Measurements from ENCODE around the gene PADI2.
A peak's percentile ranks its signal among the peaks of the same experiment; 100 is the strongest.

Gene PADI2

DNA sequence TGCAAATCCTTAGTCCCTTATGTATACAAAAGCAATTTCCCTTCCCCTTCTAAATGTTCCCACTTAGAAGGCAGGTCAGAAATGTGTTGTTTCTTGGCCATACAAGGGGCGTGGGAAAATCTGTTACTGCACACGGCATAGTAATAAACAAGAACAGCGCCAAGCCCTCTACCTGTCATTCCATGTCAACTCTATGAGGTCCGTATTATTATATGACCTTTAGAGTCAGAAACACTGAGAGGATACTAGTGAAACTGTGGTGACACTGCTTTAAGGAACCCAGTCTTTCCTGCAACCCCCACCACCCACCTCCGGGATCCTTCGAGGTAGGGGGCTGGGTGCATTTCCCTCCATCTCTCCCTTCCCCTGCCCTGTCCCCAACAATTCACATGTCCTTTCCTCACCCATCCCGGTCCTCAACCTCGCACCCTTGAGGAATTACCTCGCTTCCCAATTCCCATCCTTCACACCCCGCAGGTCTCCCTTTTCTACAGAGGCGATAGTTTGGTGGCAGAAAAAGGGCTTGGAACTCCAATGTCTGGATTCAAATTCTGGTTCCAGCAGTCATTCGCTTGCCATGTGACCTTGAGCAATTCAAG, 66.1 kb downstream of the PADI2 start:
- peaks cover 27% of the 10 kb centered on the region for H3K36me3 ChIP-seq (ENCODE audit: insufficient read depth, low read length)
- peak overlapping the region; percentile 21 for H3K27ac ChIP-seq (ENCODE audit: low read depth, low read length, poor library complexity, severe bottlenecking)
- H4K20me1 ChIP-seq (ENCODE audit: insufficient read depth, low read length): no peaks in the 10 kb centered on the region
- peak overlapping the region; percentile 87 for H3K4me2 ChIP-seq (ENCODE audit: low read length)
- no peak overlapping the region for H2AFZ ChIP-seq (ENCODE audit: low read length)
- peaks cover 13% of the 10 kb centered on the region for H3K4me1 ChIP-seq (ENCODE audit: insufficient read depth, low read length, severe bottlenecking)
- H3K27me3 ChIP-seq (ENCODE audit: insufficient read depth, low read length): no peaks in the 10 kb centered on the region
- no peaks in the 10 kb centered on the region for H3F3A ChIP-seq (ENCODE audit: insufficient read depth, low read length)
- TF ChIP-seq, protein P1, sequence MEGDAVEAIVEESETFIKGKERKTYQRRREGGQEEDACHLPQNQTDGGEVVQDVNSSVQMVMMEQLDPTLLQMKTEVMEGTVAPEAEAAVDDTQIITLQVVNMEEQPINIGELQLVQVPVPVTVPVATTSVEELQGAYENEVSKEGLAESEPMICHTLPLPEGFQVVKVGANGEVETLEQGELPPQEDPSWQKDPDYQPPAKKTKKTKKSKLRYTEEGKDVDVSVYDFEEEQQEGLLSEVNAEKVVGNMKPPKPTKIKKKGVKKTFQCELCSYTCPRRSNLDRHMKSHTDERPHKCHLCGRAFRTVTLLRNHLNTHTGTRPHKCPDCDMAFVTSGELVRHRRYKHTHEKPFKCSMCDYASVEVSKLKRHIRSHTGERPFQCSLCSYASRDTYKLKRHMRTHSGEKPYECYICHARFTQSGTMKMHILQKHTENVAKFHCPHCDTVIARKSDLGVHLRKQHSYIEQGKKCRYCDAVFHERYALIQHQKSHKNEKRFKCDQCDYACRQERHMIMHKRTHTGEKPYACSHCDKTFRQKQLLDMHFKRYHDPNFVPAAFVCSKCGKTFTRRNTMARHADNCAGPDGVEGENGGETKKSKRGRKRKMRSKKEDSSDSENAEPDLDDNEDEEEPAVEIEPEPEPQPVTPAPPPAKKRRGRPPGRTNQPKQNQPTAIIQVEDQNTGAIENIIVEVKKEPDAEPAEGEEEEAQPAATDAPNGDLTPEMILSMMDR (IDR thresholded peaks at IDR 0.05; ENCODE audit: low read length): no peak
- no peak for TF ChIP-seq EZH2 (IDR thresholded peaks at IDR 0.05; ENCODE audit: borderline replicate concordance, low read length)
- peak overlapping the region; percentile 76 for H3K4me3 ChIP-seq (ENCODE audit: low read depth, low read length, poor library complexity, severe bottlenecking)
- peaks cover 31% of the 10 kb centered on the region for H3K79me2 ChIP-seq (ENCODE audit: insufficient read depth, low read length)
- peak overlapping the region; percentile 82 for H3K9ac ChIP-seq (ENCODE audit: low read length)
- no peaks in the 10 kb centered on the region for H3K9me2 ChIP-seq (ENCODE audit: low read depth, low read length)
- no peaks in the 10 kb centered on the region for H3K9me3 ChIP-seq (ENCODE audit: low read length)

DNA sequence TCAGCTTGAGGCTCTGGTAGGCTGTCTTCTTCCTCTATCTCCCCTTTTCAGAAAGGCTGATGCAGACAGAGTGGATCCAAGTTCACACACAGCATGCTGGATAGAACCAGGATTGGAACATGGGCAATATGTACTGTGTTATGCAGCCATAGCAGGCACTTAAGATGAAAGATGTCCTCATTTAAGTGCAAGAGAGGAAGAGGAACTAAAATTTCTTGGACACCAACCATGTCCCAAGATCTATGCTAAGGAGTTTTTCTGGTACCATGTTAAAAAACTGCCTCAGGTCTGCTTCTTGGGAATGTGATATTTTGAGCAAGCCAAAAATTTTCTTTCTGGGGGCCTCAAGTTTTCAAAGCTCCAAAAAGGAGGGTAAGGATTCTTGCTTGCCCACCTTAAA, 66.6 kb downstream of the PADI2 start:
- peaks cover 31% of the 10 kb centered on the region for H3K79me2 ChIP-seq (ENCODE audit: insufficient read depth, low read length)
- H3F3A ChIP-seq (ENCODE audit: insufficient read depth, low read length): no peaks in the 10 kb centered on the region
- no peaks in the 10 kb centered on the region for H3K9me3 ChIP-seq (ENCODE audit: low read length)
- H4K20me1 ChIP-seq (ENCODE audit: insufficient read depth, low read length): no peaks in the 10 kb centered on the region
- H3K4me2 ChIP-seq (ENCODE audit: low read length): peak overlapping the region; percentile 87
- no peak overlapping the region for H3K27ac ChIP-seq (ENCODE audit: low read depth, low read length, poor library complexity, severe bottlenecking)
- H3K27me3 ChIP-seq (ENCODE audit: insufficient read depth, low read length): no peaks in the 10 kb centered on the region
- peak overlapping the region; percentile 82 for H3K9ac ChIP-seq (ENCODE audit: low read length)
- peaks cover 27% of the 10 kb centered on the region for H3K36me3 ChIP-seq (ENCODE audit: insufficient read depth, low read length)
- H3K4me3 ChIP-seq (ENCODE audit: low read depth, low read length, poor library complexity, severe bottlenecking): peak overlapping the region; percentile 76
- no peak overlapping the region for H2AFZ ChIP-seq (ENCODE audit: low read length)
- H3K9me2 ChIP-seq (ENCODE audit: low read depth, low read length): no peaks in the 10 kb centered on the region
- H3K4me1 ChIP-seq (ENCODE audit: insufficient read depth, low read length, severe bottlenecking): peaks cover 13% of the 10 kb centered on the region
- TF ChIP-seq, protein P1 (IDR thresholded peaks at IDR 0.05; ENCODE audit: low read length): no peak
- no peak for TF ChIP-seq EZH2 (IDR thresholded peaks at IDR 0.05; ENCODE audit: borderline replicate concordance, low read length)

DNA sequence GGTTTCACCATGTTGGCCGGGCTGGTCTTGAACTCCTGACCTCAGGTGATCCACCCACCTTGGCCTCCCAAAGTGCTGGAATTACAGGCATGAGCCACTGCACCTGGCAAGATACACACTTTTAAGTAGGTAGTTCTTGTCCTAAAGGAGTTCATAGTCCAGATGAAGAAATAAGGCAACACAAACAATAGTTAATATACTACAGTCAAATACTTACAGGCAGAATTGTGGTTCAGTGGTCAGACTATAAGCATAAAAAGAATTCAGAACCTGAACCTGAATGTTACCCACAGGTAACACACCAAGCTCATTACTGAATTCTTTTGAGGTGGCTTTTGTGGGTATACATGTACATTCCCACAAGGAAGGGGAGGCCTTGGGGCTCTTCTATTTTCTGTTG, 67.2 kb downstream of the PADI2 start:
- no peaks in the 10 kb centered on the region for H3K27me3 ChIP-seq (ENCODE audit: insufficient read depth, low read length)
- TF ChIP-seq EZH2 (IDR thresholded peaks at IDR 0.05; ENCODE audit: borderline replicate concordance, low read length): no peak
- TF ChIP-seq, protein P1 (IDR thresholded peaks at IDR 0.05; ENCODE audit: low read length): no peak

More for the DNA sequence above, 67.2 kb downstream of the PADI2 start:
- Histone ChIP-seq H3K4me3 (ENCODE audit: low read depth, low read length, poor library complexity, severe bottlenecking) (no peak overlapping the region), H3K9ac (ENCODE audit: low read length) (peak overlapping the region; percentile 82; the same call in 1 of the 2 replicates), H3K79me2 (ENCODE audit: insufficient read depth, low read length) (peaks cover 31% of the 10 kb centered on the region), H3K9me3 (ENCODE audit: low read length) (no peaks in the 10 kb centered on the region), H4K20me1 (ENCODE audit: insufficient read depth, low read length) (no peaks in the 10 kb centered on the region), H3F3A (ENCODE audit: insufficient read depth, low read length) (no peaks in the 10 kb centered on the region), H3K27ac (ENCODE audit: low read depth, low read length, poor library complexity, severe bottlenecking) (no peak overlapping the region), H2AFZ (ENCODE audit: low read length) (no peak overlapping the region), H3K4me1 (ENCODE audit: insufficient read depth, low read length, severe bottlenecking) (peaks cover 13% of the 10 kb centered on the region), H3K9me2 (ENCODE audit: low read depth, low read length) (no peaks in the 10 kb centered on the region), H3K36me3 (ENCODE audit: insufficient read depth, low read length) (peaks cover 27% of the 10 kb centered on the region), H3K4me2 (ENCODE audit: low read length) (peak overlapping the region; percentile 87)
